RWPE2 (cell line): ENCODE measurements around the gene SRSF8.

Experiments used
- ATAC-seq: fragments of 200-7000 bp; cut with Tn5 transposase; 3 replicates; pipeline ENCODE4 v1.9.1; 2021; ENCODE audit warnings: low read depth
- DNase-seq: peaks from one replicate; pipeline ENCODE4 v3.0.0-alpha.2; 2020; ENCODE audit warnings: low spot score
- H3K27ac ChIP-seq: fragments of 450-650 bp; 2 replicates; pipeline ENCODE4 v1.5.1; 2017; ENCODE audit warnings: mild to moderate bottlenecking; ENCODE audit not compliant: poor library complexity, severe bottlenecking
- H3K27me3 ChIP-seq: fragments of 250-450 bp; sonication (Bioruptor Pico); 2 replicates; pipeline ENCODE4 v1.5.1; 2021; ENCODE audit warnings: mild to moderate bottlenecking, moderate library complexity; ENCODE audit not compliant: insufficient read depth, poor library complexity, severe bottlenecking
- H3K36me3 ChIP-seq: fragments of 250-450 bp; sonication (Bioruptor Pico); 2 replicates; pipeline ENCODE4 v1.5.1; 2020; ENCODE audit warnings: low read depth, mild to moderate bottlenecking, moderate library complexity
- H3K4me1 ChIP-seq: fragments of 250-450 bp; sonication (Bioruptor Pico); 2 replicates; pipeline ENCODE4 v1.5.1; 2021; ENCODE audit warnings: mild to moderate bottlenecking, moderate library complexity; ENCODE audit not compliant: insufficient read depth, poor library complexity, severe bottlenecking
- H3K4me3 ChIP-seq: fragments of 250-450 bp; sonication (Bioruptor Pico); 2 replicates; pipeline ENCODE4 v1.5.1; 2021; ENCODE audit warnings: mild to moderate bottlenecking, moderate library complexity; ENCODE audit not compliant: severe bottlenecking
- H3K9me3 ChIP-seq: fragments of 250-450 bp; sonication (Bioruptor Pico); 2 replicates; pipeline ENCODE4 v1.5.1; 2021; ENCODE audit warnings: mild to moderate bottlenecking, moderate library complexity; ENCODE audit not compliant: severe bottlenecking
- TF ChIP-seq, protein P1 (sequence below): fragments of 450-650 bp; IDR thresholded peaks from one replicate; pipeline ENCODE4 v1.5.1; 2017; ENCODE audit warnings: mild to moderate bottlenecking, moderate library complexity; ENCODE audit not compliant: poor library complexity, severe bottlenecking

The SRSF8 gene

DNA sequence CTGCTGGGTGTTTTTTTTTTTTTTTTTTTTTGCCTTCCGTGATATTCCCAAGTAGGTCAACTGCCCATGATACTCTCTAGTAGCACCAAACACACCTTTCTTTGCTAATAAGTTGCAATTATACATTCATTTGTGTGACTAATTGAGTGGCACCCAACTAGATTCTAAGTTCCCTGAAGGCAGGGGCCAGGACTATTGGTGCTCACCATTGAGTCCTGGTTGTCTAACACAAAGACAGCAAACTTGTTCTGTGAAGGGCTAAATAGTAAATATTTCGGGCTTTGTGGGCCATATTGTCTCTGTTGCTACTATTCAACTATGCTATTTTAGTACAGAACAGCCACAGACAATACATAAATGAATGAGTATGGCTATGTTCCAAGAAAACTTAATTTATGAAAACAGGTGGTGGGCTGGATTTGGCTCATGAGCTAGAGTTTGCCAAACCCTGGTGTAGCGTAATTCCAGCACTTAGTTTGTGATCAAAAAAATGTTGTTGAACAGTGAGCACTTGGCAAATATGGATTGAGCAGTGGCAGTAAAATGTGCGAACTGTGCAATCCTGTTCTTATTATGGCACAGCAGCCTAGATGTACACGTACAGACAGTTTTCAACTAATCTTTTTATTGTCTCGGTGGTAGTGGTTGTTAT is 34.3 kb downstream of the SRSF8 start:
- Histone ChIP-seq H3K4me1 (peaks cover 10% of the 10 kb centered on the region), H3K4me3 (no peak overlapping the region), H3K36me3 (peaks cover 6% of the 10 kb centered on the region; the same call in 1 of the 2 replicates), H3K27ac (no peak overlapping the region), H3K9me3 (no peaks in the 10 kb centered on the region), H3K27me3 (no peaks in the 10 kb centered on the region)
- ATAC-seq (no peak), DNase-seq (no peak)
- TF ChIP-seq, protein P1, sequence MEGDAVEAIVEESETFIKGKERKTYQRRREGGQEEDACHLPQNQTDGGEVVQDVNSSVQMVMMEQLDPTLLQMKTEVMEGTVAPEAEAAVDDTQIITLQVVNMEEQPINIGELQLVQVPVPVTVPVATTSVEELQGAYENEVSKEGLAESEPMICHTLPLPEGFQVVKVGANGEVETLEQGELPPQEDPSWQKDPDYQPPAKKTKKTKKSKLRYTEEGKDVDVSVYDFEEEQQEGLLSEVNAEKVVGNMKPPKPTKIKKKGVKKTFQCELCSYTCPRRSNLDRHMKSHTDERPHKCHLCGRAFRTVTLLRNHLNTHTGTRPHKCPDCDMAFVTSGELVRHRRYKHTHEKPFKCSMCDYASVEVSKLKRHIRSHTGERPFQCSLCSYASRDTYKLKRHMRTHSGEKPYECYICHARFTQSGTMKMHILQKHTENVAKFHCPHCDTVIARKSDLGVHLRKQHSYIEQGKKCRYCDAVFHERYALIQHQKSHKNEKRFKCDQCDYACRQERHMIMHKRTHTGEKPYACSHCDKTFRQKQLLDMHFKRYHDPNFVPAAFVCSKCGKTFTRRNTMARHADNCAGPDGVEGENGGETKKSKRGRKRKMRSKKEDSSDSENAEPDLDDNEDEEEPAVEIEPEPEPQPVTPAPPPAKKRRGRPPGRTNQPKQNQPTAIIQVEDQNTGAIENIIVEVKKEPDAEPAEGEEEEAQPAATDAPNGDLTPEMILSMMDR: no peak

DNA sequence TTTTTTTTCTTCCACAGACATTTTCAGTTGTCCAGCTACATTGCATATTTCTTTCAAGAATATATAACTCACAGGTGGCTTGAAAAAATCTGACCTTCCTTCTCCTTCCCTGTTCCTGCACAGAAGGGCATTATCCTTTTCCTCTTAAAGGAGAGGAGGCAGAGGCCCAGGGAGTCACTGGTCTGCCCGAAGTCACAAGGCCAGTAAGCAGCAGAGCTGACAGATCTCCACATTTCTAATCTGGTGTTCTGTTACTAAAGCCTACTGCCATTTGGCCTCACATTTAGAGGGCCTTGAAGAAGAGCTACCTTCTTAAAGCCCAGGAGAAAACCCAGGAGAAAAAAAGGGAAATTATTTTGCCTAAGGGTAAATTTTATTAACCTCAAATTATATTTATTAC is 35.2 kb downstream of the SRSF8 start:
- Histone ChIP-seq H3K27me3 (no peaks in the 10 kb centered on the region), H3K36me3 (peaks cover 6% of the 10 kb centered on the region; the same call in 1 of the 2 replicates), H3K27ac (no peak overlapping the region), H3K4me1 (peaks cover 9% of the 10 kb centered on the region), H3K4me3 (no peak overlapping the region), H3K9me3 (no peaks in the 10 kb centered on the region)
- ATAC-seq (no peak), DNase-seq (no peak)
- TF ChIP-seq, protein P1: no peak

DNA sequence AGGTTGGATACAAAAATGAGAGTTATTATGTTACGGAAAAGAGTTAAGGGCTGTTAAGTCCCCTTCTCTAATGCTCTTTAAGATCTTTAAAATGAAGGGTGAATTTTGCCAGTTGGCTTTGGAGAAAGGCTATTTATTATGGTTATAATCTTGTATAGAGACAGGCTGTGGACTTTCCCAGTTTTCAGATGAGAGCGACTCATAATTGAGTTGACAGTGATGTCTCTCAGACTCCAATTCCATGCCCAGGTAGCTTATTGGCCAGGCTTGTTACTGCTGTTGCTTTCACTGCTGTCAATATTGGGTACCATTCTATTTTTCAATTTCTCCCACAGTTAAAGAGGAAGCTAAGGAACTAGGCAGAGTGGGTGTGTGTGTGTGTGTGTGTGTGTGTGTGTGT is 36.0 kb downstream of the SRSF8 start:
- DNase-seq (no peak), ATAC-seq (no peak)
- Histone ChIP-seq H3K27me3 (no peaks in the 10 kb centered on the region), H3K27ac (no peak overlapping the region), H3K4me3 (no peak overlapping the region), H3K36me3 (peaks cover 6% of the 10 kb centered on the region; the same call in 1 of the 2 replicates), H3K9me3 (no peaks in the 10 kb centered on the region), H3K4me1 (peaks cover 17% of the 10 kb centered on the region)
- TF ChIP-seq, protein P1: no peak

DNA sequence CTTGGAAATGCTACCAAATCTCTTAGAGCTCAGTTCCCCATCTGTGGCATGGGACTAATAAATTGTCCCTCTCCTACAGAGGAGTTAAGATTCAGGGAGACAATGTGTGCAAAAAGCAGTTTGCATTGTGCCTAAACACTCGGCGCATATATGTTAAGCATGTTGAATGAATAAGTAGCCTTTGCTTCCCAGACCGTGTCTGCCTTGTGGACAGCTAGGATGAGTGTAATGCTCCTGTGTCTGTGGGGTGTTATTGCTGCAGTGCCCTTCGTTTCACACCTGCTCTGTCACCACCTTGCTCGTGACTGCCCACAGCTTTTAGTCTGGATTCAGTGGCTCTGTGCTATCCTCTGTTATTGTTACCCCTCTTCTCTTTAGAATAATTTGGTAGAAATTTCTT is 37.0 kb downstream of the SRSF8 start:
- Histone ChIP-seq H3K4me3 (no peak overlapping the region), H3K27ac (no peak overlapping the region), H3K4me1 (peaks cover 26% of the 10 kb centered on the region), H3K9me3 (no peaks in the 10 kb centered on the region), H3K27me3 (no peaks in the 10 kb centered on the region), H3K36me3 (peaks cover 6% of the 10 kb centered on the region; the same call in 1 of the 2 replicates)
- TF ChIP-seq, protein P1: no peak
- no peak for ATAC-seq
- no peak for DNase-seq

DNA sequence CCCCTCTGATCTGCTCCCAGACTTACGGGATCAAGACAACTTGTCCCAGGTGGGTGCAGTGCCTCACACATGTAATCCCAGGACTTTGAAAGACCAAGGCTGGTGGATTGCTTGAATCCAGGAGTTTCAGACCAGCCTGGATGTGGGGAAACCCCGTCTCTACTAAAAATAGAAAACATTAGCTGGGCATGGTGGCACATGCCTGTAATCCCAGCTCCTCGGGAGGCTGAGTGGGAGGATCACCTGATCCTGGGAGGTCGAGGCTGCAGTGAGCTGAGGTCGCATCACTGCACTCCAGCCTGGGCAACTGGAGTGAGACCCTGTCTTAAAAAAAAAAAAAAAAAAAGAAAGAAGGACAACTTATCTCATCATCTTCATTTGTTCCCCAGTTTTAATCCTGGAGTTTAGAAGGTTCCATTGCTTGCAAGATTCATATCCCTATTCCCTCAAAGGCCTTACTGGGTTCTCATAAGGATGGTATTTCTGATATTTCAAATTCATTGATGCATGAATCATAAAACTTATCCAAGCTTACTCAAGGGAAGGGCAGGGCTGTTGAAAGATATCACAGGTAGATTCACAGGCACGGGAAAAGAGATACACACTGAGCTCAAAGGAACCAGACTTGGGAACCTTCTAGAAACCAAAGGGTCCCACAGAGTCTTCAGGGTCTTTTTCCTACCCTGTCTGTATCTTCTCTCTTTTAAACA is 37.6 kb downstream of the SRSF8 start:
- DNase-seq (no peak), ATAC-seq (no peak; the same call in 2 of the 3 replicates)
- no peaks in the 10 kb centered on the region for H3K27me3 ChIP-seq
- no peaks in the 10 kb centered on the region for H3K9me3 ChIP-seq
- TF ChIP-seq, protein P1: no peak
- H3K36me3 ChIP-seq: peaks cover 6% of the 10 kb centered on the region; the same call in 1 of the 2 replicates
- H3K4me3 ChIP-seq: no peak overlapping the region
- no peak overlapping the region for H3K27ac ChIP-seq
- peaks cover 31% of the 10 kb centered on the region for H3K4me1 ChIP-seq
